ENCODE data around the gene ZNF3. TPM values are rescaled to one million over a fixed set of nuclear protein-coding genes. Genes with fewer than 3 reads are reported as not detected.

Gene ZNF3
- total and polyA plus RNA-seq, 4 donors: 10.2 to 18.2 (median 12.2) TPM

DNA sequence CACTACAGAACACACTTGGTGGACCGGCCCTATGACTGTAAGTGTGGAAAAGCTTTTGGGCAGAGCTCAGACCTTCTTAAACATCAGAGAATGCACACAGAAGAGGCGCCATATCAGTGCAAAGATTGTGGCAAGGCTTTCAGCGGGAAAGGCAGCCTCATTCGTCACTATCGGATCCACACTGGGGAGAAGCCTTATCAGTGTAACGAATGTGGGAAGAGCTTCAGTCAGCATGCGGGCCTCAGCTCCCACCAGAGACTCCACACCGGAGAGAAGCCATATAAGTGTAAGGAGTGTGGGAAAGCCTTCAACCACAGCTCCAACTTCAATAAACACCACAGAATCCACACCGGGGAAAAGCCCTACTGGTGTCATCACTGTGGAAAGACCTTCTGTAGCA is 17.4 kb downstream of the ZNF3 start:
- no peak overlapping the region for H3K9ac ChIP-seq (ENCODE audit: low read depth in 1 of 2, low read length in 2 of 2)
- 96% methylated on average over 9 of the region's 9 CpGs for WGBS
- TF ChIP-seq EGR1 (IDR thresholded peaks at IDR 0.05; ENCODE audit: low read depth in 2 of 2): no peak
- TF ChIP-seq YY1 (IDR thresholded peaks at IDR 0.05): no peak
- TF ChIP-seq HNF4A (conservative IDR thresholded peaks at IDR 0.05): no peak
- no peaks in the 10 kb centered on the region for H3K9me3 ChIP-seq (ENCODE audit: control insufficient read depth in 4 of 4, low read length in 3 of 4)
- DNase-seq (ENCODE audit: low spot score): peak; percentile 41
- peaks cover 0 to 34% (median 20%) of the 10 kb centered on the region in 4 donors for H3K36me3 ChIP-seq (ENCODE audit: control insufficient read depth in 4 of 4, insufficient read depth in 3 of 4, low read depth in 1 of 4, low read length in 3 of 4)
- no peak overlapping the region for H3K27ac ChIP-seq (ENCODE audit: low read depth in 1 of 2, low read length in 2 of 2)
- H3K4me3 ChIP-seq (ENCODE audit: low read depth in 1 of 3, low read length in 3 of 3): no peak overlapping the region
- H3K27me3 ChIP-seq (ENCODE audit: control insufficient read depth in 4 of 4, insufficient read depth in 4 of 4, low read length in 3 of 4): no peaks in the 10 kb centered on the region
- H3K4me1 ChIP-seq (ENCODE audit: control insufficient read depth in 4 of 4, insufficient read depth in 4 of 4, low read length in 3 of 4): peaks cover 2 to 23% (median 14%) of the 10 kb centered on the region in 4 donors

DNA sequence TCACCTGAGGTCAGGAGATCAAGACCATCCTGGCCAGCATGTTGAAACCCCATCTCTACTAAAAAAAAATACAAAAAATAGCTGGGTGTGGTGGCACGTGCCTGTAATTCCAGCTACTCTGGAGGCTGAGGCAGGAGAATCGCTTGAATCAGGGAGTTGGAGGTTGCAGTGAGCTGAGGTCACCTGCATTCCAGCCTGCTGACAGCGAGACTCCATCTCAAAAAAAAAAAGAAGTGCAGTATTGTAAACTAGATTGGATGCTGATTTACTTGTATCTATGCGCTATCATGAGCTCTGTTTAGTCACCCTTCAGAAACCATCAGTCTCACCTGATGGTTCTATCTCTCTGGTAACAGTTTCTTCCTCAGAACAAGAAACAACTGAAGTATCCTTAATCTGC is 18.1 kb downstream of the ZNF3 start:
- TF ChIP-seq, protein P1, sequence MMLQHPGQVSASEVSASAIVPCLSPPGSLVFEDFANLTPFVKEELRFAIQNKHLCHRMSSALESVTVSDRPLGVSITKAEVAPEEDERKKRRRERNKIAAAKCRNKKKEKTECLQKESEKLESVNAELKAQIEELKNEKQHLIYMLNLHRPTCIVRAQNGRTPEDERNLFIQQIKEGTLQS (IDR thresholded peaks at IDR 0.05): no peak
- TF ChIP-seq EGR1 (IDR thresholded peaks at IDR 0.05; ENCODE audit: low read depth in 2 of 2) (no peak), HNF4A (conservative IDR thresholded peaks at IDR 0.05) (no peak), YY1 (IDR thresholded peaks at IDR 0.05) (no peak), RXRA (IDR thresholded peaks at IDR 0.05) (no peak), SP1 (IDR thresholded peaks at IDR 0.05) (no peak), GABPA (IDR thresholded peaks at IDR 0.05 in 1 of 2, conservative IDR thresholded peaks at IDR 0.05 in 1 of 2) (no peak), HNF4G (IDR thresholded peaks at IDR 0.05) (no peak), FOXA1 (IDR thresholded peaks at IDR 0.05) (no peak), TAF1 (conservative IDR thresholded peaks at IDR 0.05) (no peak), RAD21 (IDR thresholded peaks at IDR 0.05) (no peak), NR2F2 (IDR thresholded peaks at IDR 0.05) (no peak), JUND (IDR thresholded peaks at IDR 0.05) (no peak)
- TF ChIP-seq, protein P2, sequence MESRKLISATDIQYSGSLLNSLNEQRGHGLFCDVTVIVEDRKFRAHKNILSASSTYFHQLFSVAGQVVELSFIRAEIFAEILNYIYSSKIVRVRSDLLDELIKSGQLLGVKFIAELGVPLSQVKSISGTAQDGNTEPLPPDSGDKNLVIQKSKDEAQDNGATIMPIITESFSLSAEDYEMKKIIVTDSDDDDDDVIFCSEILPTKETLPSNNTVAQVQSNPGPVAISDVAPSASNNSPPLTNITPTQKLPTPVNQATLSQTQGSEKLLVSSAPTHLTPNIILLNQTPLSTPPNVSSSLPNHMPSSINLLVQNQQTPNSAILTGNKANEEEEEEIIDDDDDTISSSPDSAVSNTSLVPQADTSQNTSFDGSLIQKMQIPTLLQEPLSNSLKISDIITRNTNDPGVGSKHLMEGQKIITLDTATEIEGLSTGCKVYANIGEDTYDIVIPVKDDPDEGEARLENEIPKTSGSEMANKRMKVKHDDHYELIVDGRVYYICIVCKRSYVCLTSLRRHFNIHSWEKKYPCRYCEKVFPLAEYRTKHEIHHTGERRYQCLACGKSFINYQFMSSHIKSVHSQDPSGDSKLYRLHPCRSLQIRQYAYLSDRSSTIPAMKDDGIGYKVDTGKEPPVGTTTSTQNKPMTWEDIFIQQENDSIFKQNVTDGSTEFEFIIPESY (IDR thresholded peaks at IDR 0.05): no peak
- TF ChIP-seq, protein P3, sequence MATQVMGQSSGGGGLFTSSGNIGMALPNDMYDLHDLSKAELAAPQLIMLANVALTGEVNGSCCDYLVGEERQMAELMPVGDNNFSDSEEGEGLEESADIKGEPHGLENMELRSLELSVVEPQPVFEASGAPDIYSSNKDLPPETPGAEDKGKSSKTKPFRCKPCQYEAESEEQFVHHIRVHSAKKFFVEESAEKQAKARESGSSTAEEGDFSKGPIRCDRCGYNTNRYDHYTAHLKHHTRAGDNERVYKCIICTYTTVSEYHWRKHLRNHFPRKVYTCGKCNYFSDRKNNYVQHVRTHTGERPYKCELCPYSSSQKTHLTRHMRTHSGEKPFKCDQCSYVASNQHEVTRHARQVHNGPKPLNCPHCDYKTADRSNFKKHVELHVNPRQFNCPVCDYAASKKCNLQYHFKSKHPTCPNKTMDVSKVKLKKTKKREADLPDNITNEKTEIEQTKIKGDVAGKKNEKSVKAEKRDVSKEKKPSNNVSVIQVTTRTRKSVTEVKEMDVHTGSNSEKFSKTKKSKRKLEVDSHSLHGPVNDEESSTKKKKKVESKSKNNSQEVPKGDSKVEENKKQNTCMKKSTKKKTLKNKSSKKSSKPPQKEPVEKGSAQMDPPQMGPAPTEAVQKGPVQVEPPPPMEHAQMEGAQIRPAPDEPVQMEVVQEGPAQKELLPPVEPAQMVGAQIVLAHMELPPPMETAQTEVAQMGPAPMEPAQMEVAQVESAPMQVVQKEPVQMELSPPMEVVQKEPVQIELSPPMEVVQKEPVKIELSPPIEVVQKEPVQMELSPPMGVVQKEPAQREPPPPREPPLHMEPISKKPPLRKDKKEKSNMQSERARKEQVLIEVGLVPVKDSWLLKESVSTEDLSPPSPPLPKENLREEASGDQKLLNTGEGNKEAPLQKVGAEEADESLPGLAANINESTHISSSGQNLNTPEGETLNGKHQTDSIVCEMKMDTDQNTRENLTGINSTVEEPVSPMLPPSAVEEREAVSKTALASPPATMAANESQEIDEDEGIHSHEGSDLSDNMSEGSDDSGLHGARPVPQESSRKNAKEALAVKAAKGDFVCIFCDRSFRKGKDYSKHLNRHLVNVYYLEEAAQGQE (IDR thresholded peaks at IDR 0.05): no peak
- TF ChIP-seq, protein P4, sequence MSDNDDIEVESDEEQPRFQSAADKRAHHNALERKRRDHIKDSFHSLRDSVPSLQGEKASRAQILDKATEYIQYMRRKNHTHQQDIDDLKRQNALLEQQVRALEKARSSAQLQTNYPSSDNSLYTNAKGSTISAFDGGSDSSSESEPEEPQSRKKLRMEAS (IDR thresholded peaks at IDR 0.05): no peak
- TF ChIP-seq, protein P5, sequence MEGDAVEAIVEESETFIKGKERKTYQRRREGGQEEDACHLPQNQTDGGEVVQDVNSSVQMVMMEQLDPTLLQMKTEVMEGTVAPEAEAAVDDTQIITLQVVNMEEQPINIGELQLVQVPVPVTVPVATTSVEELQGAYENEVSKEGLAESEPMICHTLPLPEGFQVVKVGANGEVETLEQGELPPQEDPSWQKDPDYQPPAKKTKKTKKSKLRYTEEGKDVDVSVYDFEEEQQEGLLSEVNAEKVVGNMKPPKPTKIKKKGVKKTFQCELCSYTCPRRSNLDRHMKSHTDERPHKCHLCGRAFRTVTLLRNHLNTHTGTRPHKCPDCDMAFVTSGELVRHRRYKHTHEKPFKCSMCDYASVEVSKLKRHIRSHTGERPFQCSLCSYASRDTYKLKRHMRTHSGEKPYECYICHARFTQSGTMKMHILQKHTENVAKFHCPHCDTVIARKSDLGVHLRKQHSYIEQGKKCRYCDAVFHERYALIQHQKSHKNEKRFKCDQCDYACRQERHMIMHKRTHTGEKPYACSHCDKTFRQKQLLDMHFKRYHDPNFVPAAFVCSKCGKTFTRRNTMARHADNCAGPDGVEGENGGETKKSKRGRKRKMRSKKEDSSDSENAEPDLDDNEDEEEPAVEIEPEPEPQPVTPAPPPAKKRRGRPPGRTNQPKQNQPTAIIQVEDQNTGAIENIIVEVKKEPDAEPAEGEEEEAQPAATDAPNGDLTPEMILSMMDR (IDR thresholded peaks at IDR 0.05; ENCODE audit: low read depth, low read length, missing input control): no peak
- DNase-seq (ENCODE audit: low spot score): no peak
- 96% methylated on average over 4 of the region's 4 CpGs for WGBS

More for the DNA sequence above, 18.1 kb downstream of the ZNF3 start:
- no peak overlapping the region for H3K27ac ChIP-seq (ENCODE audit: low read depth in 1 of 2, low read length in 2 of 2)
- H3K27me3 ChIP-seq (ENCODE audit: control insufficient read depth in 4 of 4, insufficient read depth in 4 of 4, low read length in 3 of 4): no peaks in the 10 kb centered on the region
- H3K9me3 ChIP-seq (ENCODE audit: control insufficient read depth in 4 of 4, low read length in 3 of 4): no peaks in the 10 kb centered on the region
- H3K36me3 ChIP-seq (ENCODE audit: control insufficient read depth in 4 of 4, insufficient read depth in 3 of 4, low read depth in 1 of 4, low read length in 3 of 4): peaks cover 0 to 34% (median 25%) of the 10 kb centered on the region in 4 donors
- H3K4me1 ChIP-seq (ENCODE audit: control insufficient read depth in 4 of 4, insufficient read depth in 4 of 4, low read length in 3 of 4): peaks cover 2 to 24% (median 14%) of the 10 kb centered on the region in 4 donors
- no peak overlapping the region for H3K4me3 ChIP-seq (ENCODE audit: low read depth in 1 of 3, low read length in 3 of 3)
- H3K9ac ChIP-seq (ENCODE audit: low read depth in 1 of 2, low read length in 2 of 2): no peak overlapping the region

All from liver (tissue), 9 donors.